GM18867 (cell line): ENCODE results near the gene ARID3A.
"Not testable (repeated sequence)": the region's sequence is repeated elsewhere in the genome, so short reads cannot be mapped to it uniquely, and the experiment has no call there.

Experiments
- ATAC-seq: cut with Tn5 transposase; IDR thresholded peaks from one replicate; pipeline ENCODE4 v1.9.1; 2021; ENCODE audit warnings: mild to moderate bottlenecking, moderate library complexity; ENCODE audit not compliant: unreplicated experiment

The ARID3A gene

GRCh38 chr19:945401-946252, 19.8 kb downstream of the ARID3A start:
- no peak for ATAC-seq

- ATAC-seq: peak; percentile 18
Measured at GRCh38 chr19:947090-947706, 21.4 kb downstream of the ARID3A start.

GRCh38 chr19:947707-948539, 22.1 kb downstream of the ARID3A start:
- ATAC-seq: peak; percentile 64

- ATAC-seq: no peak
Measured at GRCh38 chr19:948842-949496, 23.1 kb downstream of the ARID3A start.

- no peak for ATAC-seq
Measured at GRCh38 chr19:950352-951066, 24.7 kb downstream of the ARID3A start.

GRCh38 chr19:952049-952679, 26.3 kb downstream of the ARID3A start:
- ATAC-seq: no peak

- no peak for ATAC-seq
Measured at GRCh38 chr19:952680-953444, 27.0 kb downstream of the ARID3A start.

GRCh38 chr19:953445-954271, 27.8 kb downstream of the ARID3A start:
- no peak for ATAC-seq

GRCh38 chr19:954272-954671, 28.4 kb downstream of the ARID3A start:
- ATAC-seq: no peak

- ATAC-seq: peak; percentile 72
Measured at GRCh38 chr19:954672-955494, 29.0 kb downstream of the ARID3A start.

GRCh38 chr19:955803-956765, 30.2 kb downstream of the ARID3A start:
- ATAC-seq: no peak

- ATAC-seq: no peak
Measured at GRCh38 chr19:956766-957440, 31.1 kb downstream of the ARID3A start.

- ATAC-seq: not testable (repeated sequence)
Measured at GRCh38 chr19:957578-957977, 31.7 kb downstream of the ARID3A start.

- ATAC-seq: no peak
Measured at GRCh38 chr19:958967-959855, 33.4 kb downstream of the ARID3A start.

- ATAC-seq: no peak
Measured at GRCh38 chr19:960020-960419, 34.2 kb downstream of the ARID3A start.
